Ectodermal cell (in vitro differentiated cells): ENCODE results near the gene CCDC175.

Source experiments
- H3K27ac ChIP-seq: 2 replicates; pipeline ENCODE4 v1.7.0; 2013; ENCODE audit warnings: mild to moderate bottlenecking, low read depth, low read length; ENCODE audit not compliant: insufficient read depth, poor library complexity, severe bottlenecking
- H3K27me3 ChIP-seq: 2 replicates; pipeline ENCODE4 v1.7.0; 2013; ENCODE audit warnings: mild to moderate bottlenecking, low read length; ENCODE audit not compliant: insufficient read depth, control insufficient read depth, poor library complexity, severe bottlenecking
- H3K36me3 ChIP-seq: one replicate; pipeline ENCODE4 v1.7.0; 2013; ENCODE audit warnings: low read length; ENCODE audit not compliant: control insufficient read depth, insufficient read depth
- H3K4me1 ChIP-seq: one replicate; pipeline ENCODE4 v1.7.0; 2013; ENCODE audit warnings: low read length; ENCODE audit not compliant: control insufficient read depth, insufficient read depth
- H3K4me3 ChIP-seq: 2 replicates; pipeline ENCODE4 v1.7.0; 2013; ENCODE audit warnings: low read depth, low read length, control low read depth; ENCODE audit not compliant: insufficient read depth
- H3K9me3 ChIP-seq: 2 replicates; pipeline ENCODE4 v1.7.0; 2013; ENCODE audit warnings: mild to moderate bottlenecking, low read length, moderate library complexity; ENCODE audit not compliant: control insufficient read depth
- WGBS, 2 experiments: methylation state at CpG; one replicate each; pipeline ENCODE4 v1.1.7; 2013; ENCODE audit warnings: missing lambda C conversion rate in 2 of 2; 5-methylcytosine and 5-hydroxymethylcytosine counted together

Gene CCDC175

DNA sequence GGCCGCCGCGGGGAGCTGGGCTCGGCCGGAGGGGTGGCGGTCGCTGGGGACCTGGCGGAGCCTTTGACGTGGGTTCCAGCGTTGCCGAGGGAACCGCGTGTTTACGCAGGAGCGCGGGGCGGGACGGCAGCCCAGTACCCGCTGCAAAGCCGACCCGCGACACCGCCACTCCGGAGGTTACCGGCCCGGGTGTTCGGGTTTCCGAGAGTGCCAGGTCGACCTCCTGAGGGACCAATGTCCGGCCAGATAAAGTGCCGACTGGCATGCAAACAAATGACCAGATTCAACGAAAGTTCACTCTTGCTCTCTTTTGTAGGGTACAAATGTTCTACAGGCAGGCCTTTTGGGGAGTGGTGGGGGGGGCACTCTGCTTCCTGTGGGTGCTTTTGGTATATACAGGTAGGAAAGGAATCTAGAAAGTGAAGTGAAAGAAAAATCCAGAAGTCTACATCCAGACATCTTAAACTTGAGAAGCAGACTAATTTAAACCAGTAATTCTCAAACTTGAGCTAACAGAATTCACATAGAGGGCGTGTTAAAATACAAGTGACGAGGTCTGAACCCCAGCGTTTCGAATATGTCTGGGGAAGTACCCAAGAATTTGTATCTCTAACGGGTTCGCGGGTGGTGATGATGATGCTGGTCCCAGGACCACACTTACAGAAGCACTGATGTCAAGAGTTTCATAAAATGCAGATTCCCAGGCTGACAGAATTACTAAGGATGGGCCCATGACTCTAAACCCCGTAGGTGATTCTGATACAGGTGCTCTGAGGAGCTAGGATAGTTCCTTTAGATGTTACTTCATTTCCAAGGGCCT is 111.1 kb downstream of the CCDC175 start, which contains the start of gene GPR135:
GPR135 (minus strand) TSS at position 65 of the 820 bp plus-strand sequence. CDS start 154 bp downstream, outside the sequence.
- WGBS, 2 experiments, result 21 to 22% methylated on average over 40 of the region's 40 CpGs
- H3K27ac ChIP-seq, result no peak within 1 kb of the TSS
- no peaks in the 10 kb centered on the region for H3K9me3 ChIP-seq
- no peaks in the 10 kb centered on the region for H3K36me3 ChIP-seq
- H3K4me3 ChIP-seq, result peak within 1 kb of the TSS; percentile 50
- peaks cover 40% of the 10 kb centered on the region for H3K27me3 ChIP-seq
- peaks cover 6% of the 10 kb centered on the region for H3K4me1 ChIP-seq

DNA sequence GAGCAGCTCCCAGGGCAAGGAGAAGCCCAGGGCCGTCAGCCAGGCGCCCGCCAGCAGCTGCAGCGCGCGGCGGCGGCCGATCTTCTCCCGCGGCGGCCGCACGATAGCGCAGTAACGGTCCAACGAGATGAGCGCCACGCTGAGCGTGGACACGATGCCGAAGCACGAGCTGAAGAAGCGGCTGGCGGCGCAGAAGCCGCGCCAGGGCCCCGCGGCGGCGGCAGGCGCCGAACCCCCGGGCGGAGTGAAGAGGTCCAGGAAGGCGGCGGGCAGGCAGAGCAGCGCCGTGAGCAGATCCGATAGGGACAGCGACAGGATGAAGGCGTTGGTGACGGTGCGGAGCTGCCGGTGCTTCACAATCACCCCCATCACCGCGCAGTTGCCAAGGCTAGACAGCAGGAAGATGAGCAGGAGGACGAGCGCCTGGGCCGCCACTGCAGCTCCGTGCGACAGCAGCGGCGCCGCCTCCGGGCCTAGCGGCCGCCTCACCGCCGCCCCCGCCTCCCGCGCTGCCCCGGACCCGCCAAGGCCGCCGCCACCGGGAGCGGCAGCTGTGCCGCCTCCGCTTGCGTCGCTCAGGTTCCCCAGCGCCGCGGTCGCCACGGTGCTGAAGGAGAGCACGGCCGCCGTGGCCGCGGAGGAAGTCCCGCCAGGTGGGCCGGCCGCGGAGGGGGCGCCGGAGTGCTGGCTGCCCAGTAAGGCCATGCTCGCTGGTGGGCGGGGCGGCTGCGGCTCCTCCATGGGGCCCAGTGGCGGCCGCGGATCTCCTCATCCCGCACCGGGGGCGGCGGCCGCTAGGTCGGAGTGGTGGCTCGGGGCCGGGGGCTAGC is 111.9 kb downstream of the CCDC175 start:
- WGBS, 2 experiments, result 0 to 1% methylated on average over 105 of the region's 105 CpGs
- Histone ChIP-seq H3K4me3 (peak overlapping the region; percentile 50), H3K9me3 (no peaks in the 10 kb centered on the region), H3K27me3 (peaks cover 40% of the 10 kb centered on the region), H3K27ac (no peak overlapping the region), H3K36me3 (no peaks in the 10 kb centered on the region), H3K4me1 (peaks cover 6% of the 10 kb centered on the region)

DNA sequence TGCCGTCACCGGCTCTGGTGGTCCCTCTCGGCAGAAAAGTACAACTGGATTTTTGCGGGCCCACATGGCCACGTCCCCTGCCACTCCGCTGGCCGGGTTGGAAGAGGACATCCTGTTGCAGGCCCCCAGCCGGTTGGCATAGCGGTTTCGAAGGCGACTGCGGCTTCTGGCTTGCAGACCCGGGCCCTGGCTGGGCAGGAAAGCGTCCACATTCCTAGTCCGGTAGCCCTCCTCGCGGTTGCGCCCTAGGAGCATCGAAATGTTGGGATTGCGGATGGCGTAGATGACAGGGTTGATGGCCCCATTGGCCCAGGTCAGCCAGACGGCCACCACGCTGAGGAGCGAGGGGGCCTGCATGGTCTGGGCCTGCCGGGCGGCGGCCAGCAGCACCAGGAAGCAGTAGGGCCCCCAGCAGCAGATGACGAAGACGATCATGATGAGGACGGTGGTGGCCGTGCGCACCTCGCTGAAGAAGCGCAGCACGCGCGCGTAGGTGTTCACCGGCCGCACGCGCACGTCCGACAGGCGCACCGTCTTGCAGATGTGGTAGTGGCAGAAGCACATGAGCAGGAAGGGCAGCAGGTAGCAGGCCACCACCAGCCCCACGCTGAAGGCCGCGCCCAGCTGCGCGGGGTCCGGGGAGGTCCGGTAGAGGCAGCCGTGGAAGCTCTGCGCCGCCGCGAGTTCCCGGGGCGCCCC is 112.7 kb downstream of the CCDC175 start:
- peaks cover 6% of the 10 kb centered on the region for H3K4me1 ChIP-seq
- peak overlapping the region; percentile 50 for H3K4me3 ChIP-seq
- no peak overlapping the region for H3K27ac ChIP-seq
- H3K9me3 ChIP-seq, result no peaks in the 10 kb centered on the region
- no peaks in the 10 kb centered on the region for H3K36me3 ChIP-seq
- WGBS, 2 experiments, result 45 to 48% methylated on average over 60 of the region's 60 CpGs
- peaks cover 40% of the 10 kb centered on the region for H3K27me3 ChIP-seq

GRCh38 chr14:59461891-59462290 is 114.7 kb downstream of the CCDC175 start:
- Histone ChIP-seq H3K4me3 (no peak overlapping the region), H3K9me3 (no peaks in the 10 kb centered on the region), H3K27ac (no peak overlapping the region), H3K27me3 (peaks cover 40% of the 10 kb centered on the region), H3K4me1 (peaks cover 6% of the 10 kb centered on the region), H3K36me3 (peaks cover 3% of the 10 kb centered on the region)
- WGBS, 2 experiments, result 100% methylated on average over 1 of the region's 1 CpG; no CpG with 5 or more reads in 1 of the 2 experiments

GRCh38 chr14:59460378-59460777 is 116.2 kb downstream of the CCDC175 start:
- Histone ChIP-seq H3K9me3 (no peaks in the 10 kb centered on the region), H3K4me3 (no peak overlapping the region), H3K36me3 (peaks cover 3% of the 10 kb centered on the region), H3K4me1 (peaks cover 6% of the 10 kb centered on the region), H3K27ac (no peak overlapping the region), H3K27me3 (peaks cover 28% of the 10 kb centered on the region)
- WGBS, 2 experiments, result 86 to 91% methylated on average over 1 of the region's 1 CpG

DNA sequence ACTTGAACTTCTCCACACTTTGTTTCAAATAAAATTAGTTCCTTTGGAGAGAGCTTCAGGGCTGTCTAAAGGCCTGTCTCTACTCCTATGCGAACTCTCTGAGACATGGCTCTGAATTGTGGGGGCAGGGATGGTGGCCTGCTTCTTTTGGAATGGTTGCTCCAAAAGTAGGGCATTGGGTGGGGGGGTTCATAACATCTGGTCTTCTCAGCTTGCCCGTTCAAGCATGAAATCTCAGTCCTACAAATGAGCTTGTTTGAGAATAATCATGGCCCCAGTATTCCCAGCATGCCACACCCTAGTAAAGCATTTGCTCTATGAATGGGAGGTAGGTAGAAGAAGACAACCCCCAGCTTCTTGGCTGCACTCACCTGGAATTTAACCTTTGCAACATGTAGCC is 118.1 kb downstream of the CCDC175 start:
- H3K27ac ChIP-seq, result no peak overlapping the region
- WGBS, 2 experiments, result 100% methylated on average over 1 to 2 of the region's 2 CpGs
- H3K9me3 ChIP-seq, result no peaks in the 10 kb centered on the region
- H3K36me3 ChIP-seq, result peaks cover 3% of the 10 kb centered on the region
- H3K4me1 ChIP-seq, result no peaks in the 10 kb centered on the region
- H3K27me3 ChIP-seq, result peaks cover 9% of the 10 kb centered on the region
- H3K4me3 ChIP-seq, result no peak overlapping the region

DNA sequence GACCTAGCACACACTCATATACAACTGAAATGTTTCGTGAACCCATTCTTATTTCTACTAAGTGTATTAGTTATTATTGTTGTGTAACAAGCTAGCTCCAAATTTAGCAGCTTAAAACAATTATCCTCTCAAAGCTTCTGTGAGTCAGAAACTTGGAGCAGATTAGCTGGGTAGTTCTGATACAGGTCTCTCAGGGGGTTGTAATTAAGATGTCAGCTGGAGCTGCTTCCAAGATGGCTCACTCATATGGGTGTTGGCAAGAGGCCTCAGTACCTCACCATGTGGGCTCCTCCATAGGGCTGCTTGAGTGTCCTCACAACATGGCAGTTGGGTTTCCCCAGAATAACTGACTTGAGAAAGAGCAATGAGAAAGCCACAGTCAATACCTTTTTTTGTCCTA is 121.2 kb downstream of the CCDC175 start:
- Histone ChIP-seq H3K27me3 (no peaks in the 10 kb centered on the region), H3K4me1 (no peaks in the 10 kb centered on the region), H3K27ac (no peak overlapping the region), H3K36me3 (peaks cover 3% of the 10 kb centered on the region), H3K9me3 (no peaks in the 10 kb centered on the region), H3K4me3 (no peak overlapping the region)
- WGBS, 2 experiments, result no CpG with 5 or more reads among the region's 1 CpG
